CD4-positive, alpha-beta T cell (primary cell): ENCODE data around the gene ZNF691. TPM values are rescaled to one million over a fixed set of nuclear protein-coding genes. Genes with fewer than 3 reads are reported as not detected.

Experiments
- ATAC-seq: fragments of 200-7000 bp; cut with Tn5 transposase; one replicate; pipeline ENCODE4 v1.10.0; 2022; ENCODE audit warnings: mild to moderate bottlenecking; ENCODE audit not compliant: poor library complexity
- CTCF ChIA-PET: fragments of 350-600 bp; sonication (Branson Sonifier 250); formaldehyde crosslinking; loops from one replicate; lab custom pipeline; 2021; ENCODE audit warnings: antibody characterized with exemption, inconsistent platforms; lab: Charles Lee
- POLR2A ChIA-PET: fragments of 350-600 bp; sonication (Branson Sonifier 250); formaldehyde crosslinking; loops from one replicate; lab custom pipeline; 2021; ENCODE audit warnings: antibody characterized with exemption, inconsistent platforms; lab: Charles Lee
- DNase-seq, 14 experiments: peaks; one replicate each; pipeline ENCODE4 v3.0.0-alpha.2; 2013 to 2020; ENCODE audit warnings: mixed read lengths in 2 of 14
- H3K27ac ChIP-seq, 2 donors: one replicate each; pipeline versions ENCODE4 v1.5.1 to v1.7.0; 2013; ENCODE audit warnings: low read length in 2 of 2, low read depth in 1 of 2, mild to moderate bottlenecking in 1 of 2
- H3K27me3 ChIP-seq, 2 experiments: 1 replicate in 1 of 2; 2 replicates in 1 of 2; pipeline versions ENCODE4 v1.6.1 to v1.7.0; 2013; ENCODE audit warnings: low read length in 2 of 2, control low read depth in 1 of 2, mild to moderate bottlenecking in 1 of 2, moderate library complexity in 1 of 2; ENCODE audit not compliant: insufficient read depth in 2 of 2, control insufficient read depth in 1 of 2
- H3K36me3 ChIP-seq: one replicate; pipeline ENCODE4 v1.6.1; 2013; ENCODE audit warnings: low read length, control low read depth; ENCODE audit not compliant: insufficient read depth
- H3K4me1 ChIP-seq: one replicate; pipeline ENCODE4 v1.6.1; 2013; ENCODE audit warnings: low read length, control low read depth; ENCODE audit not compliant: insufficient read depth
- H3K4me3 ChIP-seq: one replicate; pipeline ENCODE4 v1.5.1; 2013; ENCODE audit warnings: mild to moderate bottlenecking, low read length, moderate library complexity
- H3K9me3 ChIP-seq, 2 experiments: 1 replicate in 1 of 2; 2 replicates in 1 of 2; pipeline versions ENCODE4 v1.6.1 to v1.7.0; 2013; ENCODE audit warnings: low read length in 2 of 2, mild to moderate bottlenecking in 2 of 2, control low read depth in 1 of 2, moderate library complexity in 1 of 2; ENCODE audit not compliant: control insufficient read depth in 1 of 2, insufficient read depth in 1 of 2
- H3K27ac Mint-ChIP-seq: one replicate; pipeline ENCODE4 v1.8.0; 2020; ENCODE audit warnings: mixed read lengths
- H3K27me3 Mint-ChIP-seq: one replicate; pipeline ENCODE4 v1.8.0; 2021; ENCODE audit warnings: mixed read lengths
- H3K36me3 Mint-ChIP-seq: one replicate; pipeline ENCODE4 v1.8.0; 2021; ENCODE audit warnings: low read depth, mixed read lengths
- H3K4me1 Mint-ChIP-seq: one replicate; pipeline ENCODE4 v1.8.0; 2021; ENCODE audit warnings: low read depth, mixed read lengths
- H3K4me3 Mint-ChIP-seq: one replicate; pipeline ENCODE4 v1.8.0; 2020; ENCODE audit warnings: mild to moderate bottlenecking, mixed read lengths
- H3K9me3 Mint-ChIP-seq: one replicate; pipeline ENCODE4 v1.8.0; 2020; ENCODE audit warnings: mixed read lengths
- intact Hi-C, 2 experiments: fragments of 100-400 bp; cut with DNase I in 1 of 2; cut with micrococcal nuclease in 1 of 2; formaldehyde crosslinking; loops; one replicate each; pipeline versions ENCODE4 v1.15.1 to v1.9.0; 2023 to 2025; cut with DNase I, micrococcal nuclease
- polyA plus RNA-seq, 2 donors: library from polyadenylated mRNA; unstranded; fragments of 120-200 nt; gene quantifications; one replicate each; pipeline ENCODE4 v1.2.1, GENCODE V29; 2013
- total RNA-seq, 174 experiments: library from RNA in 2 of 174; stranded (reverse) in 2 of 174; gene quantifications; one replicate each; pipeline ENCODE4 v1.2.3 and lab custom pipeline; 2021 to 2026
- TF ChIP-seq, protein P1 (sequence below): fragments of 200-600 bp; IDR thresholded peaks from one replicate; pipeline ENCODE4 v1.8.0; 2022; ENCODE audit warnings: antibody characterized with exemption, mild to moderate bottlenecking

ZNF691 gene, protein sequence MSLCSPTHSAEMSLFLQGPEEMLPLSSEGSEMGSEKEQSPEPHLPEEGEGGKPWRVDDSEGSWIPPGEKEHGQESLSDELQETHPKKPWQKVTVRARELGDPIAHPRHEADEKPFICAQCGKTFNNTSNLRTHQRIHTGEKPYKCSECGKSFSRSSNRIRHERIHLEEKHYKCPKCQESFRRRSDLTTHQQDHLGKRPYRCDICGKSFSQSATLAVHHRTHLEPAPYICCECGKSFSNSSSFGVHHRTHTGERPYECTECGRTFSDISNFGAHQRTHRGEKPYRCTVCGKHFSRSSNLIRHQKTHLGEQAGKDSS
- 1 to 10 TPM; 1.2 to 1.7 TPM for total RNA-seq
- polyA plus RNA-seq (2013, experiment 1 of 2), result 7.8 TPM
- 7.4 TPM for polyA plus RNA-seq (2013, experiment 2 of 2)
- total RNA-seq (lab: John Stamatoyannopoulos, UW), result 1.8 to 18.2 (median 9.8) reads per million in 172 experiments

DNA sequence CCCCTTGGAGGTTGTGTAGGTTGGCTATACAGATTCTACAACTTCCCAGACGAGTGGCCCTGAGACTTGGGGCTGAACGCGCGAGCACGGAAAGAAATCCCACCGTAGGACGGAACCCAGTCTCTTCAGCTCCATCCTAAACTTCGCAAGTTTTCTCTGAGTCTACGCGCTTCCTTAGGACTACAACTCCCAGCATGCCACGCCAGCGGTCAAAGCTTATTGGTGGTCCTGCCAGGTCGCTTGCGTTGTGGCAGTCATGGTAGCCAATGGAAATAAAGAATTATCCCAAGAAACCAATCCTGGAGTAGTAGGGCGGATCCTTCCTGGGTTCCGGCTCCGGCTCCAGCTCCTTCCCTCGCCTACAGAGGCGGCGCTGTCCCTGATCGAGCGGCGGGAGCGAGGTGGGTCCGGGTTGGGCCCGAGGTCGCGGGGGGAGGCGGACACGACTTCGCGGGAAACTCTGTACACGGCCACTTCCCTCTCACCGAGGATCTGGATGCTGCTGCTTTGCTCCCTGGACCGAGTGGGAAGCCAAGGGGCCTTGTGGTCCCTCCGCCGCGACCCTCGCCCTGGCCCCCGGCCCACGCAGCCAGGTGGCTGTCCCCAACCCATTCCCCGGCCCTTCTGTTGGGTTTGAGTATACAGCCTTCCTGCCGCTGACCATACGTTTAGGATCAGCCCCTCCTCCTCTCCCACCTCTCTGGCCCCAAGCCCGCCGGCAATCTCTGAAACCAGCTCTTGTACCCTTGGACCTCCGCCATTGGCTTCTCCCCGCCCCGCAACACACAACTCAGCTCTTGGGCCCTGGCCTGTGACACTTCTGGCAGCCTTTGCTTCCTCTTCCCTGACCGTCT, at the start of gene ZNF691:
Gene ZNF691 (plus strand): TSS at position 357 of the 854 bp plus-strand sequence. CDS start 3,046 bp downstream, outside the sequence.
- Mint-ChIP-seq H3K36me3 (peaks cover 44% of the 10 kb centered on the region), H3K4me3 (peak within 1 kb of the TSS; percentile 94), H3K4me1 (peaks cover 38% of the 10 kb centered on the region), H3K9me3 (peaks cover 2% of the 10 kb centered on the region), H3K27ac (peak within 1 kb of the TSS; percentile 67), H3K27me3 (no peaks in the 10 kb centered on the region)
- Histone ChIP-seq H3K4me3 (peak within 1 kb of the TSS; percentile 96), H3K4me1 (peaks cover 19% of the 10 kb centered on the region), H3K9me3 (peaks cover 0 to 5% of the 10 kb centered on the region in 2 experiments), H3K27ac (peak within 1 kb of the TSS in 1 of 2 donors; percentile 56), H3K36me3 (peaks cover 15% of the 10 kb centered on the region), H3K27me3 (no peaks in the 10 kb centered on the region)
- intact Hi-C loops, result loop anchor here (1.0 to 10.0 kb wide), 8 partner anchors 29 to 508 kb away; partner anchors contain the start of genes C1orf50 (in 2 of the 2), ERMAP (in 2 of the 2), P3H1 (in 2 of the 2) and SVBP (in 2 of the 2)
- TF ChIP-seq, protein P1, sequence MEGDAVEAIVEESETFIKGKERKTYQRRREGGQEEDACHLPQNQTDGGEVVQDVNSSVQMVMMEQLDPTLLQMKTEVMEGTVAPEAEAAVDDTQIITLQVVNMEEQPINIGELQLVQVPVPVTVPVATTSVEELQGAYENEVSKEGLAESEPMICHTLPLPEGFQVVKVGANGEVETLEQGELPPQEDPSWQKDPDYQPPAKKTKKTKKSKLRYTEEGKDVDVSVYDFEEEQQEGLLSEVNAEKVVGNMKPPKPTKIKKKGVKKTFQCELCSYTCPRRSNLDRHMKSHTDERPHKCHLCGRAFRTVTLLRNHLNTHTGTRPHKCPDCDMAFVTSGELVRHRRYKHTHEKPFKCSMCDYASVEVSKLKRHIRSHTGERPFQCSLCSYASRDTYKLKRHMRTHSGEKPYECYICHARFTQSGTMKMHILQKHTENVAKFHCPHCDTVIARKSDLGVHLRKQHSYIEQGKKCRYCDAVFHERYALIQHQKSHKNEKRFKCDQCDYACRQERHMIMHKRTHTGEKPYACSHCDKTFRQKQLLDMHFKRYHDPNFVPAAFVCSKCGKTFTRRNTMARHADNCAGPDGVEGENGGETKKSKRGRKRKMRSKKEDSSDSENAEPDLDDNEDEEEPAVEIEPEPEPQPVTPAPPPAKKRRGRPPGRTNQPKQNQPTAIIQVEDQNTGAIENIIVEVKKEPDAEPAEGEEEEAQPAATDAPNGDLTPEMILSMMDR, result peak; percentile 47
- ATAC-seq (peak; percentile 98), DNase-seq (peak; percentile 73 to 96 (median 82))
- ChIA-PET POLR2A (interaction anchor here (0.7 to 2.4 kb wide), 9 partner anchors 8 to 1785 kb away, joined by 3 to 53 read pairs (median 3); partner anchors contain the start of genes C1orf50, ERMAP, P3H1 and PPIH), CTCF (interaction anchor here (1.0 to 2.6 kb wide), 8 partner anchors 18 to 85 kb away, joined by 4 to 20 read pairs (median 6); partner anchors contain the start of genes C1orf50, ERMAP, P3H1 and SVBP)

DNA sequence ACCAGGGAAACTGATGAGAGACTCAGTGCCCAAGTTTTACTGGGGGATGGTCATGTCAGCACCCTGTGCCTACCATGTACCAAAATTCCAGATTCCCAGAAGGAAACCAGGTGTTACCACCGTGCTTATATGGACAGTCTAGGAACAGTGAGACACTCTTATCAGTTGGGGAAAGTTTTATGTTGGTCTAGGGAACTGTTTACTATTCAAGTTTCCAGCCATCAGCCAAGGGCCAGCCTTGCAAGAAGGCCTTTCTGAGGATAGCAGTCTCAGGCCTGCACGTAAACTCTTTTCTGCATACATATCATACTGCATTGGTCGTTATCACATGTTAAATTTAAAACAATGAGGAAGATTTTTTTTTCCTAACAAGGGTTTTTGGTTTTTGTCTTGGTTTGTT, 49.0 kb upstream of the ZNF691 start:
- Histone ChIP-seq H3K27ac (no peak overlapping the region), H3K36me3 (no peaks in the 10 kb centered on the region), H3K27me3 (no peaks in the 10 kb centered on the region), H3K4me3 (no peak overlapping the region), H3K4me1 (no peaks in the 10 kb centered on the region), H3K9me3 (no peaks in the 10 kb centered on the region)
- ChIA-PET POLR2A (no interaction called here), CTCF (interaction anchor here (0.8 kb wide), 1 partner anchor 9 kb away, joined by 3 read pairs; no protein-coding TSS in a partner anchor)
- Mint-ChIP-seq H3K27ac (no peak overlapping the region), H3K27me3 (no peaks in the 10 kb centered on the region), H3K4me3 (no peak overlapping the region), H3K36me3 (no peaks in the 10 kb centered on the region), H3K9me3 (no peaks in the 10 kb centered on the region), H3K4me1 (no peaks in the 10 kb centered on the region)
- DNase-seq (no peak), ATAC-seq (no peak)
- TF ChIP-seq, protein P1, result no peak
- intact Hi-C loops, result no loop called here

- Mint-ChIP-seq H3K4me1 (no peaks in the 10 kb centered on the region), H3K9me3 (no peaks in the 10 kb centered on the region), H3K27me3 (no peaks in the 10 kb centered on the region), H3K36me3 (no peaks in the 10 kb centered on the region), H3K27ac (no peak overlapping the region), H3K4me3 (no peak overlapping the region)
- TF ChIP-seq, protein P1, result no peak
- Histone ChIP-seq H3K27ac (no peak overlapping the region), H3K36me3 (no peaks in the 10 kb centered on the region), H3K9me3 (no peaks in the 10 kb centered on the region), H3K4me3 (no peak overlapping the region), H3K4me1 (no peaks in the 10 kb centered on the region), H3K27me3 (no peaks in the 10 kb centered on the region)
- no peak for ATAC-seq
- ChIA-PET CTCF (interaction anchor here (0.8 kb wide), 1 partner anchor 10 kb away, joined by 3 read pairs; no protein-coding TSS in a partner anchor), POLR2A (no interaction called here)
- no peak for DNase-seq
- intact Hi-C loops, result no loop called here
Observed at GRCh38 chr1:42797979-42798378, 48.4 kb upstream of the ZNF691 start.
